ENCODE data around the gene PURB. TPM values are rescaled to one million over a fixed set of nuclear protein-coding genes. Genes with fewer than 3 reads are reported as not detected.

The PURB gene
- total and polyA plus RNA-seq, 2 of the 4 experiments (the other 2 are of a cell fraction), result 6.3 to 8.8 TPM

- Histone ChIP-seq H2AFZ (replicated peaks; ENCODE audit: low read length, poor library complexity) (peak overlapping the region; percentile 89), H3K4me3 (ENCODE audit: insufficient read depth, low read depth, low read length) (peak overlapping the region; percentile 94), H3K27me3 (ENCODE audit: control insufficient read depth, insufficient read depth, low read length) (no peaks in the 10 kb centered on the region), H3K23ac (ENCODE audit: low read depth, low read length) (peak overlapping the region; percentile 97), H4K91ac (ENCODE audit: insufficient read depth, low read depth, low read length) (peak overlapping the region; percentile 33; the same call in 1 of the 2 replicates), H2BK20ac (ENCODE audit: low read depth, low read length) (peak overlapping the region; percentile 20; the same call in 1 of the 2 replicates), H2BK15ac (ENCODE audit: low read depth, low read length) (peak overlapping the region; percentile 6; the same call in 1 of the 3 replicates), H2AK9ac (replicated peaks; ENCODE audit: low read depth, low read length, poor library complexity) (peak overlapping the region; percentile 97), H3K9me3 (ENCODE audit: control insufficient read depth, insufficient read depth, low read length) (no peaks in the 10 kb centered on the region), H3K9ac (ENCODE audit: low read depth, low read length) (peak overlapping the region; percentile 97), H4K5ac (ENCODE audit: low read depth, low read length) (0 out of 2 replicates have a peak overlapping the region, but pooled peaks have one; percentile 19), H3K27ac (ENCODE audit: insufficient read depth, low read length) (peak overlapping the region; percentile 91), H3K18ac (ENCODE audit: low read depth, low read length) (peak overlapping the region; percentile 24; the same call in 1 of the 2 replicates), H3K79me1 (ENCODE audit: low read depth in 1 of 2, low read length in 2 of 2) (peaks cover 9 to 31% of the 10 kb centered on the region in 2 experiments; a peak in 3 of 4 replicates), H3K9me1 (ENCODE audit: insufficient read depth, low read length) (0 out of 2 replicates have a peak, but pooled peaks cover under 1% of the 10 kb centered on the region), H3K4ac (ENCODE audit: low read depth, low read length) (peak overlapping the region; percentile 92), H4K20me1 (ENCODE audit: insufficient read depth, low read length) (peaks cover 33% of the 10 kb centered on the region), H3K4me2 (ENCODE audit: low read depth, low read length) (peak overlapping the region; percentile 93), H2BK5ac (ENCODE audit: low read depth, low read length, poor library complexity, severe bottlenecking) (peak overlapping the region; percentile 84), H3K14ac (replicated peaks; ENCODE audit: low read depth, low read length) (peak overlapping the region; percentile 94), H2BK120ac (ENCODE audit: low read depth, low read length) (peak overlapping the region; percentile 37), H2AK5ac (ENCODE audit: low read depth, low read length) (peak overlapping the region; percentile 94), H4K8ac (ENCODE audit: low read depth in 2 of 2, low read length in 2 of 2) (peak overlapping the region; percentile 73 to 80; a peak in 2 of 4 replicates), H3K4me1 (ENCODE audit: control insufficient read depth, insufficient read depth, low read length) (peaks cover 9% of the 10 kb centered on the region; the same call in 1 of the 2 replicates), H3K36me3 (ENCODE audit: control insufficient read depth, insufficient read depth, low read length) (peaks cover 9% of the 10 kb centered on the region), H3K56ac (ENCODE audit: extremely low read depth, insufficient read depth, low read length) (peak overlapping the region; percentile 70; the same call in 1 of the 2 replicates)
- intact Hi-C loops (cut with micrococcal nuclease), result loop anchor here (2.0 to 5.0 kb wide), 2 partner anchors 35 to 228 kb away; partner anchors contain the start of genes H2AZ2 and TBRG4
- dilution Hi-C loops (cut with HindIII; ENCODE audit: low sequenced_read_pairs, unreplicated experiment), result no loop called here
- in situ Hi-C loops (cut with MboI; ENCODE audit: low sequenced_read_pairs), result no loop called here
- TF ChIP-seq MAZ (IDR thresholded peaks at IDR 0.05; ENCODE audit: borderline replicate concordance, low read depth, low read length), result no peak
- TF ChIP-seq FOS (IDR thresholded peaks at IDR 0.05; ENCODE audit: low read depth, low read length), result no peak
- no peak for TF ChIP-seq MXI1 (IDR thresholded peaks at IDR 0.05; ENCODE audit: borderline replicate concordance, low read depth, low read length)
- TF ChIP-seq BHLHE40 (IDR thresholded peaks at IDR 0.05; ENCODE audit: low read depth, low read length), result no peak
- WGBS, 2 experiments (ENCODE audit: extremely low coverage in 2 of 2, insufficient read length in 1 of 2), result 44% methylated on average over 4 of the region's 24 CpGs; no CpG with 5 or more reads in 1 of the 2 experiments
- no TSS peak for BruUV-seq (replicated peaks)
- ATAC-seq (ENCODE audit: low read depth) (no peak), DNase-seq (no peak)
- ChIA-PET POLR2A (ENCODE audit: unreplicated experiment) (interaction anchor here (0.7 to 0.9 kb wide), 3 partner anchors 10 to 29 kb away, joined by 3 to 6 read pairs (median 3); no protein-coding TSS in a partner anchor), CTCF (interaction anchor here (1.5 kb wide), 1 partner anchor 27 kb away, joined by 5 read pairs; no protein-coding TSS in a partner anchor)
Measured at GRCh38 chr7:44883961-44884620, 1.2 kb downstream of the PURB start.
